CD4-positive, alpha-beta T cell treated with Interleukin-10 for 1 hour (primary cell): ENCODE measurements around the gene RPL6.
"Not testable (repeated sequence)": the region's sequence is repeated elsewhere in the genome, so short reads cannot be mapped to it uniquely, and the experiment has no call there.

Experiments
- DNase-seq: peaks from one replicate; pipeline ENCODE4 v3.0.0-alpha.2; 2020

Gene RPL6

GRCh38 chr12:112418608-112419296 is 9.3 kb upstream of the RPL6 start, which contains the start of gene PTPN11:
TSS of gene PTPN11 (plus strand) at chr12:112418947. CDS start at chr12:112419112, 165 bp downstream.
- DNase-seq = peak; percentile 91

- no peak for DNase-seq
Measured at GRCh38 chr12:112418273-112418607, 8.8 kb upstream of the RPL6 start.

GRCh38 chr12:112415457-112415856 is 6.1 kb upstream of the RPL6 start:
- DNase-seq = not testable (repeated sequence)

GRCh38 chr12:112413855-112414625 is 4.6 kb upstream of the RPL6 start:
- no peak for DNase-seq

GRCh38 chr12:112409906-112410244 is 470 bp upstream of the RPL6 start:
- no peak for DNase-seq

- peak; percentile 55 for DNase-seq
Measured at GRCh38 chr12:112408621-112409020, 784 bp downstream of the RPL6 start.

GRCh38 chr12:112407683-112408082 is 1.7 kb downstream of the RPL6 start:
- not testable (repeated sequence) for DNase-seq

GRCh38 chr12:112406519-112407488 is 2.6 kb downstream of the RPL6 start:
- DNase-seq = no peak

- DNase-seq = no peak
Measured at GRCh38 chr12:112401903-112402498, 7.4 kb downstream of the RPL6 start.

GRCh38 chr12:112401054-112401453 is 8.4 kb downstream of the RPL6 start:
- DNase-seq = no peak

- no peak for DNase-seq
Measured at GRCh38 chr12:112393328-112393727, 16.1 kb downstream of the RPL6 start.

- DNase-seq = not testable (repeated sequence)
Measured at GRCh38 chr12:112389922-112390654, 19.3 kb downstream of the RPL6 start.

GRCh38 chr12:112389228-112389627 is 20.2 kb downstream of the RPL6 start:
- DNase-seq = no peak

GRCh38 chr12:112386726-112387125 is 22.7 kb downstream of the RPL6 start:
- no peak for DNase-seq

GRCh38 chr12:112382866-112383265 is 26.5 kb downstream of the RPL6 start:
- no peak for DNase-seq

GRCh38 chr12:112381883-112382796 is 27.3 kb downstream of the RPL6 start, which contains the start of gene HECTD4:
TSS of gene HECTD4 (minus strand) at chr12:112382431. CDS start at chr12:112382128, 303 bp downstream.
- peak; percentile 91 for DNase-seq

- DNase-seq = peak; percentile 61
Measured at GRCh38 chr12:112381406-112381882, 28.0 kb downstream of the RPL6 start.

- no peak for DNase-seq
Measured at GRCh38 chr12:112380663-112381405, 28.6 kb downstream of the RPL6 start.

- DNase-seq = no peak
Measured at GRCh38 chr12:112375105-112375504, 34.3 kb downstream of the RPL6 start.

- no peak for DNase-seq
Measured at GRCh38 chr12:112374166-112374740, 35.2 kb downstream of the RPL6 start.
